ENCODE measurements around the gene UNC50.

- TF ChIP-seq POLR2A (IDR thresholded peaks at IDR 0.05; ENCODE audit: extremely low read depth, insufficient read length) = no peak
- TF ChIP-seq MAX (IDR thresholded peaks at IDR 0.05; ENCODE audit: low read depth, low read length) = no peak
- TF ChIP-seq, protein P1, sequence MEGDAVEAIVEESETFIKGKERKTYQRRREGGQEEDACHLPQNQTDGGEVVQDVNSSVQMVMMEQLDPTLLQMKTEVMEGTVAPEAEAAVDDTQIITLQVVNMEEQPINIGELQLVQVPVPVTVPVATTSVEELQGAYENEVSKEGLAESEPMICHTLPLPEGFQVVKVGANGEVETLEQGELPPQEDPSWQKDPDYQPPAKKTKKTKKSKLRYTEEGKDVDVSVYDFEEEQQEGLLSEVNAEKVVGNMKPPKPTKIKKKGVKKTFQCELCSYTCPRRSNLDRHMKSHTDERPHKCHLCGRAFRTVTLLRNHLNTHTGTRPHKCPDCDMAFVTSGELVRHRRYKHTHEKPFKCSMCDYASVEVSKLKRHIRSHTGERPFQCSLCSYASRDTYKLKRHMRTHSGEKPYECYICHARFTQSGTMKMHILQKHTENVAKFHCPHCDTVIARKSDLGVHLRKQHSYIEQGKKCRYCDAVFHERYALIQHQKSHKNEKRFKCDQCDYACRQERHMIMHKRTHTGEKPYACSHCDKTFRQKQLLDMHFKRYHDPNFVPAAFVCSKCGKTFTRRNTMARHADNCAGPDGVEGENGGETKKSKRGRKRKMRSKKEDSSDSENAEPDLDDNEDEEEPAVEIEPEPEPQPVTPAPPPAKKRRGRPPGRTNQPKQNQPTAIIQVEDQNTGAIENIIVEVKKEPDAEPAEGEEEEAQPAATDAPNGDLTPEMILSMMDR (IDR thresholded peaks at IDR 0.05; ENCODE audit: low read depth, low read length) = no peak
These were observed 41.6 kb downstream of the UNC50 start for GRCh38 chr2:98649992-98650375.
